T-helper 22 cell (primary cell): ENCODE results near the gene SFTA2.

Experiments used
- DNase-seq: peaks from one replicate; pipeline ENCODE4 v3.0.0-alpha.2; 2020; ENCODE audit warnings: low read depth

Gene SFTA2

GRCh38 chr6:30889921-30890645 lies 41.9 kb downstream of the SFTA2 start:
- DNase-seq: no peak

- DNase-seq: no peak
Observed at GRCh38 chr6:30889496-30889885, 42.5 kb downstream of the SFTA2 start.

- no peak for DNase-seq
Observed at GRCh38 chr6:30888816-30889495, 43.0 kb downstream of the SFTA2 start.

- DNase-seq: no peak
Observed at GRCh38 chr6:30887901-30888815, 43.8 kb downstream of the SFTA2 start.

GRCh38 chr6:30886897-30887255 lies 45.1 kb downstream of the SFTA2 start:
- DNase-seq: no peak

- DNase-seq: no peak
Observed at GRCh38 chr6:30885999-30886896, 45.7 kb downstream of the SFTA2 start.

GRCh38 chr6:30885481-30885998 lies 46.4 kb downstream of the SFTA2 start:
- no peak for DNase-seq

- DNase-seq: no peak
Observed at GRCh38 chr6:30884521-30885480, 47.2 kb downstream of the SFTA2 start.

- peak; percentile 26 for DNase-seq
Observed at GRCh38 chr6:30883685-30884520, 48.1 kb downstream of the SFTA2 start, which contains the start of gene DDR1. Gene DDR1, plus strand, starts transcription at chr6:30884519. Its CDS starts 4,211 bp downstream, at chr6:30888730.

GRCh38 chr6:30882759-30883684 lies 48.9 kb downstream of the SFTA2 start:
- DNase-seq: no peak

GRCh38 chr6:30882204-30882758 lies 49.7 kb downstream of the SFTA2 start:
- DNase-seq: no peak

- no peak for DNase-seq
Observed at GRCh38 chr6:30881392-30882203, 50.4 kb downstream of the SFTA2 start.
